BE2C (cell line): ENCODE results near the gene KLHDC2.
"Not testable (repeated sequence)": the region's sequence is repeated elsewhere in the genome, so short reads cannot be mapped to it uniquely, and the experiment has no call there.

Experiments used
- DNase-seq: peaks from one replicate; pipeline ENCODE4 v3.0.0-alpha.2; 2020
- H3K27me3 ChIP-seq: fragments of 250-450 bp; sonication (Bioruptor Pico); 2 replicates; pipeline ENCODE4 v1.5.1; 2020; ENCODE audit warnings: mild to moderate bottlenecking
- H3K36me3 ChIP-seq: fragments of 250-450 bp; sonication (Bioruptor Pico); 2 replicates; pipeline ENCODE4 v1.5.1; 2020; ENCODE audit warnings: mild to moderate bottlenecking
- H3K4me1 ChIP-seq: fragments of 250-450 bp; sonication (Bioruptor Pico); 2 replicates; pipeline ENCODE4 v1.5.1; 2020
- H3K4me3 ChIP-seq: 2 replicates; pipeline ENCODE4 v1.5.1; 2011; ENCODE audit warnings: low read depth, low read length
- H3K9me3 ChIP-seq: fragments of 250-450 bp; sonication (Bioruptor Pico); 2 replicates; pipeline ENCODE4 v1.5.1; 2020
- TF ChIP-seq, protein P1 (sequence below): IDR thresholded peaks from 2 replicates; pipeline ENCODE4 v1.5.1; 2012; ENCODE audit warnings: mild to moderate bottlenecking, low read depth, low read length

KLHDC2 gene

DNA sequence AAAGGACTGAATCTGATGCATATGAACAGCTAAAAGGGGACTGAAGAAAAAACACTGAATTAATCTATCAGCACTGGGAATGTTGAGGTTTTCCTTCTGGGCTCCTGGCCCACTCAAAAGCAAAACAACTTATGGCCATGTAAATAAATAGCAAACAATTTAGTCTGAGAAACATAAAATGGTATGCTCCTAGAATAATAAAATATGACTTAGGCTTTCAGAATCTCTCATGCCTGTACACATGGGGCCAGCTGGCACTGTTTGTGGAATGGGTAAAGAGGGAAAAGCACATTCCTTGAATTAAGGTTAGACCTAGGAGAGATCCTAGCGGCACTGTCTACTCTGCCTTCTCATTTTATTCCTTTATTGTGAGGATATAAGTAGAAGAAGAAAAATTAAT is 6.2 kb downstream of the KLHDC2 start:
- Histone ChIP-seq H3K9me3 (no peaks in the 10 kb centered on the region), H3K27me3 (no peaks in the 10 kb centered on the region), H3K4me1 (no peaks in the 10 kb centered on the region), H3K4me3 (no peak overlapping the region), H3K36me3 (peaks cover 30% of the 10 kb centered on the region)
- DNase-seq = no peak
- TF ChIP-seq, protein P1, sequence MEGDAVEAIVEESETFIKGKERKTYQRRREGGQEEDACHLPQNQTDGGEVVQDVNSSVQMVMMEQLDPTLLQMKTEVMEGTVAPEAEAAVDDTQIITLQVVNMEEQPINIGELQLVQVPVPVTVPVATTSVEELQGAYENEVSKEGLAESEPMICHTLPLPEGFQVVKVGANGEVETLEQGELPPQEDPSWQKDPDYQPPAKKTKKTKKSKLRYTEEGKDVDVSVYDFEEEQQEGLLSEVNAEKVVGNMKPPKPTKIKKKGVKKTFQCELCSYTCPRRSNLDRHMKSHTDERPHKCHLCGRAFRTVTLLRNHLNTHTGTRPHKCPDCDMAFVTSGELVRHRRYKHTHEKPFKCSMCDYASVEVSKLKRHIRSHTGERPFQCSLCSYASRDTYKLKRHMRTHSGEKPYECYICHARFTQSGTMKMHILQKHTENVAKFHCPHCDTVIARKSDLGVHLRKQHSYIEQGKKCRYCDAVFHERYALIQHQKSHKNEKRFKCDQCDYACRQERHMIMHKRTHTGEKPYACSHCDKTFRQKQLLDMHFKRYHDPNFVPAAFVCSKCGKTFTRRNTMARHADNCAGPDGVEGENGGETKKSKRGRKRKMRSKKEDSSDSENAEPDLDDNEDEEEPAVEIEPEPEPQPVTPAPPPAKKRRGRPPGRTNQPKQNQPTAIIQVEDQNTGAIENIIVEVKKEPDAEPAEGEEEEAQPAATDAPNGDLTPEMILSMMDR = no peak

DNA sequence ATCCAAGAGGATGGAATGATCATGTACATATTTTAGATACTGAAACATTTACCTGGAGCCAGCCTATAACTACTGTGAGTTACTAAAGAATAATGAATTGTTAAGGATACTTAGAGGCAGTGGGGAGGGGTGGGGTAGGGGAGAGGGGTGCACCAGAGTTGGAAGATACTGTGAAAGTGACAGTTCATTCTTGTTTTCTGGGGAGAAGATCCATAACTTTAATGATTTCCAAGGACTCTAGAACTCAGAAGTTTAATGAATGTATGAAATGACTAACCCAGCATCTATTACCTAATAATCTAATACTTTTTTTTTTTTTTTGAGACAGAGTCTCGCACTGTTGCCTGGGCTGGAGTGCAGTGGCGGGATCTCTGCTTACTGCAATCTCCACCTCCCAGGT is 10.5 kb downstream of the KLHDC2 start:
- Histone ChIP-seq H3K27me3 (no peaks in the 10 kb centered on the region), H3K9me3 (no peaks in the 10 kb centered on the region), H3K4me1 (no peaks in the 10 kb centered on the region), H3K4me3 (no peak overlapping the region), H3K36me3 (peaks cover 63% of the 10 kb centered on the region)
- no peak for DNase-seq
- TF ChIP-seq, protein P1 = no peak

DNA sequence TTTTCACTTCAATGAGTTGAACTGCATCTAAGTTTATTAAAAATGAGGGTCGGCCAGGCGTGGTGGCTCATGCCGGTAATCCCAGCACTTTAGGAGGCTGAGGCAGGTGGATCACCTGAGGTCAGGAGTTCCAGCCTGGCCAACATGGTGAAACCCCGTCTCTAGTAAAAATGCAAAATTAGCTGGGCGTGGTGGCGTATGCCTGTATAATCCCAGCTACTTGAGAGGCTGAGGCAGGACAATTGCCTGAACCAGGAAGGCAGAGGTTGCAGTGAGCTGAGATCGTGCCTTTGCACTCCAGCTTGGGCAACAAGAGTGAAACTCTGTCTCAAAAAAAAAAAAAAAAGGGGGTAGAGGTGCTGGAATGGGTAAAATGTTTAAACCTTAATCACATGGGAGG is 13.1 kb downstream of the KLHDC2 start:
- peaks cover 74% of the 10 kb centered on the region for H3K36me3 ChIP-seq
- not testable (repeated sequence) for H3K27me3 ChIP-seq, H3K4me1 ChIP-seq, H3K4me3 ChIP-seq, H3K9me3 ChIP-seq, DNase-seq

DNA sequence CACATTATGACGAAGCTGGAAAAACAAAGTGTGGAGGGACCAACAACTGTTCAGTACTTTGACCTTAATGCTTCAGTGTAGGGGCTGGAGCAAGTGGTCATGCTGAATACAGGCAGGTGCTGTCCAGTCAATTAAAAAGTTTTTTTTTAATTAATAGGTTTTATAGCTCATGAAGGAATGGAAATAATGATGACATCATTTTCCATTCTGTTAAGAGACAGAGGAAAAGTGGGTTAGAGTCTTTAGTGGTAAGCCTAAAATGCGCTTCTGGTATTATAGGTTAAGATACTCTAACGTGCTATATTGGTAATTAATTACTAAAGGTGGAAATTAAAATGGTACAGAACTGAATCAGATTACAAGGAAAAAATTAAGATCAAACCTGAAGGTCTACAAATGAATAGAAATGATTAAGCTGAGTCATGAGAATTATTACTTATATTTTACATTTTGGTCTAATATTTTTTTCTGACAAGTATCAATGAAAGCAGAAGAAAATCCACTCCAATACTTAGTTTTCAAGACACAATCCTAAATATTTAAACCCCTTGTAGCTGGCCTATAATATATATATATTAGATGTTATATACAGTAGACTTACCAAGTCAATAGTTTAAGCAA is 15.6 kb downstream of the KLHDC2 start:
- TF ChIP-seq, protein P1 = no peak
- Histone ChIP-seq H3K36me3 (peaks cover 86% of the 10 kb centered on the region), H3K9me3 (no peaks in the 10 kb centered on the region), H3K27me3 (no peaks in the 10 kb centered on the region), H3K4me3 (no peak overlapping the region), H3K4me1 (no peaks in the 10 kb centered on the region)
- DNase-seq = no peak

DNA sequence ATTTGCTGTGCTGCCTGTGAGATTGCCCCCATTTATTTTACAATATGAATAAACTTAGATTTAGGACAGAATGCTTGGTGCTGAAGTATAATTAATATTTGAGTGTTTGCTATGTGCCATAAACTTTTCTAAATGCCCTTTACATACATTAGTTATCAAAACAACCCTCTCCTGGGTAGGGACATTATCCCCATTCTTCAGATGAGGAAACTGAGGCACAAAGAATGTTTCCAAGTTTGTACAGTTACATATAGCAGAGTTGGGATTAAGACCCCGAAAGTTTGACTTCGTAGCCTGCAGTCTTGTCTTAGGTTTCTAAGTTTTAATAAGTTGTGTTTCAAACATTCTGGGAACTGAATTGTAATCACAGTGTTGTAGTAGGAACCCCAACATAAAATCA is 18.4 kb downstream of the KLHDC2 start:
- H3K9me3 ChIP-seq = no peaks in the 10 kb centered on the region
- H3K4me1 ChIP-seq = no peaks in the 10 kb centered on the region
- DNase-seq = no peak
- no peaks in the 10 kb centered on the region for H3K27me3 ChIP-seq
- no peak overlapping the region for H3K4me3 ChIP-seq
- TF ChIP-seq, protein P1 = no peak
- peaks cover 91% of the 10 kb centered on the region for H3K36me3 ChIP-seq

DNA sequence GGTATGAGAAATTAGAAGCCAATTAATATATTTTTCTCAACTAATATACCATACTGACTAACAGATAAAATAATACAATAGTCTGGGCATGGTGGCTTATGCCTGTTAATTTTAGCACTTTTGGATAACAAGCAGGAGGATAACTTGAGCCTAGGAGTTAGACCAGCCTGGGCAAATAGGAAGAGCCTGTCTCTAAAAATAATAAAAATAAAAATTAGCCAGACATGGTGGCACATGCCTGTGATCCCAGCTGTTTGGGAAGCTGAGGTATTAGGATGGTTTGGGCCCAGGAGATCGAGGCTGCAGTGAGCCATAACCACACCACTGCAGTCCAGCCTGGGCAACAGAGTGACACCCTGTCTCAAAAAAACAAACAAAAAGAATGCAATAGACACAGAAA is 24.7 kb downstream of the KLHDC2 start:
- TF ChIP-seq, protein P1 = no peak
- peaks cover 80% of the 10 kb centered on the region for H3K36me3 ChIP-seq
- no peaks in the 10 kb centered on the region for H3K4me1 ChIP-seq
- H3K9me3 ChIP-seq = no peaks in the 10 kb centered on the region
- H3K4me3 ChIP-seq = no peak overlapping the region
- H3K27me3 ChIP-seq = no peaks in the 10 kb centered on the region
- no peak for DNase-seq

DNA sequence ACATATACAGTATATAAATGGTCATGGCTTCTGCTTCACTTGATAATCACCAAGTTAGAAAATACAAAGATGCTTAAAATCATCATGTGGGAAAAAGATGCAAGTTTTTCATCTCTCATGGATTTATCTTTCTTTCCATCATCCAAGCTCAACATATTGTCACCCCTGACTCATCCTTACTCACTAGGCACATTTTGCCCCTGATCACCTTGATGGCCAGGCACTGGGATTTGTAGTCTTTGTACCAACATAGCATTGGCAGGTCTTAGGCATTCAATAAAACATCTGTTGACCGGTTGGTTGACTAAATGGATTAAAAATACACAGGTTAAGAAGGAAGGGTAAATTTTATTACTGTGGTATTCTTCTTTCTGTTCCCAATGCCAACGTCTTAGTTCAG is 28.1 kb downstream of the KLHDC2 start:
- Histone ChIP-seq H3K36me3 (peaks cover 77% of the 10 kb centered on the region), H3K4me3 (no peak overlapping the region), H3K27me3 (no peaks in the 10 kb centered on the region), H3K9me3 (no peaks in the 10 kb centered on the region), H3K4me1 (no peaks in the 10 kb centered on the region)
- TF ChIP-seq, protein P1 = no peak
- no peak for DNase-seq
